Neural crest cell (in vitro differentiated cells): Measurements from ENCODE around the gene PNRC1. TPM values are rescaled to one million over a fixed set of nuclear protein-coding genes. Genes with fewer than 3 reads are reported as not detected.

Experiments
- DNase-seq: peaks from one replicate; pipeline ENCODE4 v3.0.0; 2021; ENCODE audit warnings: low read depth, mixed read lengths, low spot score
- H3K27ac Mint-ChIP-seq: one replicate; pipeline ENCODE4 v1.8.0; 2021; ENCODE audit warnings: mild to moderate bottlenecking, mixed read lengths; ENCODE audit not compliant: unreplicated experiment
- H3K27me3 Mint-ChIP-seq: 2 replicates; pipeline ENCODE4 v1.8.0; 2021; ENCODE audit warnings: low read depth, mild to moderate bottlenecking, mixed read lengths
- H3K36me3 Mint-ChIP-seq: 2 replicates; pipeline ENCODE4 v1.8.0; 2021; ENCODE audit warnings: low read depth, mild to moderate bottlenecking, mixed read lengths
- H3K4me1 Mint-ChIP-seq: 2 replicates; pipeline ENCODE4 v1.8.0; 2021; ENCODE audit warnings: mixed read lengths
- H3K4me3 Mint-ChIP-seq: one replicate; pipeline ENCODE4 v1.8.0; 2021; ENCODE audit warnings: mild to moderate bottlenecking, mixed read lengths
- H3K9me3 Mint-ChIP-seq: 2 replicates; pipeline ENCODE4 v1.8.0; 2021; ENCODE audit warnings: mixed read lengths
- total RNA-seq: library from RNA; stranded (reverse); gene quantifications from 2 replicates; pipeline ENCODE4 v1.2.1, GENCODE V29; 2021
- TF ChIP-seq, protein P1 (sequence below): fragments of 200-600 bp; sonication (generic); conservative IDR thresholded peaks from 2 replicates; pipeline ENCODE4 v1.5.0; 2021; ENCODE audit warnings: antibody characterized with exemption, mild to moderate bottlenecking

Gene PNRC1
- total RNA-seq, 1 donor from 2014 or later: 42.0 TPM

DNA sequence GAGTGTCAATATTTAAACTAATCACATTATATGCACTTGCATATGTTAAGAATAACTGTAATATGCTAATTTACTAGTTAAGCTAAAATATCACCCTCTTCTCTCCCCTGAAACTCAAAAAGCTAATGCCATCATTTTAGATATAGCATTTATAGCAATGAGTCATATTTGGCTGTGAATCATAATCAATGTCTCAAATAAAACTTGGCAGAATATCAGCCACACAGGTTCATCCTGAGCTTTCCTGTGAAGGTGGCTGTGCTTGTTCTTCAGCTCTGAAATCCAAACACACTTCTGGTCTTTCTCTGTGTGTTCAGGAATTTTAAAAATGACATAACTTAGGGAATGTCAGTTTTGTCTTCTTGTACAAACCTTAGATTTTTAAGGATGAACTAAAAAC lies 12.8 kb upstream of the PNRC1 start:
- Mint-ChIP-seq H3K4me3 (no peak overlapping the region), H3K4me1 (peaks cover 6% of the 10 kb centered on the region), H3K27me3 (no peaks in the 10 kb centered on the region), H3K36me3 (no peaks in the 10 kb centered on the region), H3K9me3 (no peaks in the 10 kb centered on the region), H3K27ac (no peak overlapping the region)
- DNase-seq: no peak
- TF ChIP-seq, protein P1, sequence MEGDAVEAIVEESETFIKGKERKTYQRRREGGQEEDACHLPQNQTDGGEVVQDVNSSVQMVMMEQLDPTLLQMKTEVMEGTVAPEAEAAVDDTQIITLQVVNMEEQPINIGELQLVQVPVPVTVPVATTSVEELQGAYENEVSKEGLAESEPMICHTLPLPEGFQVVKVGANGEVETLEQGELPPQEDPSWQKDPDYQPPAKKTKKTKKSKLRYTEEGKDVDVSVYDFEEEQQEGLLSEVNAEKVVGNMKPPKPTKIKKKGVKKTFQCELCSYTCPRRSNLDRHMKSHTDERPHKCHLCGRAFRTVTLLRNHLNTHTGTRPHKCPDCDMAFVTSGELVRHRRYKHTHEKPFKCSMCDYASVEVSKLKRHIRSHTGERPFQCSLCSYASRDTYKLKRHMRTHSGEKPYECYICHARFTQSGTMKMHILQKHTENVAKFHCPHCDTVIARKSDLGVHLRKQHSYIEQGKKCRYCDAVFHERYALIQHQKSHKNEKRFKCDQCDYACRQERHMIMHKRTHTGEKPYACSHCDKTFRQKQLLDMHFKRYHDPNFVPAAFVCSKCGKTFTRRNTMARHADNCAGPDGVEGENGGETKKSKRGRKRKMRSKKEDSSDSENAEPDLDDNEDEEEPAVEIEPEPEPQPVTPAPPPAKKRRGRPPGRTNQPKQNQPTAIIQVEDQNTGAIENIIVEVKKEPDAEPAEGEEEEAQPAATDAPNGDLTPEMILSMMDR: no peak

GRCh38 chr6:89068695-89069094 lies 11.9 kb upstream of the PNRC1 start:
- Mint-ChIP-seq H3K4me1 (peaks cover 11% of the 10 kb centered on the region), H3K36me3 (no peaks in the 10 kb centered on the region), H3K9me3 (no peaks in the 10 kb centered on the region), H3K27ac (no peak overlapping the region), H3K27me3 (no peaks in the 10 kb centered on the region), H3K4me3 (no peak overlapping the region)
- TF ChIP-seq, protein P1: no peak
- no peak for DNase-seq

- Mint-ChIP-seq H3K4me1 (peaks cover 11% of the 10 kb centered on the region), H3K27ac (no peak overlapping the region), H3K36me3 (no peaks in the 10 kb centered on the region), H3K27me3 (no peaks in the 10 kb centered on the region), H3K9me3 (no peaks in the 10 kb centered on the region), H3K4me3 (no peak overlapping the region)
- no peak for DNase-seq
- TF ChIP-seq, protein P1: no peak
Measured at GRCh38 chr6:89069536-89070163, 10.9 kb upstream of the PNRC1 start.

DNA sequence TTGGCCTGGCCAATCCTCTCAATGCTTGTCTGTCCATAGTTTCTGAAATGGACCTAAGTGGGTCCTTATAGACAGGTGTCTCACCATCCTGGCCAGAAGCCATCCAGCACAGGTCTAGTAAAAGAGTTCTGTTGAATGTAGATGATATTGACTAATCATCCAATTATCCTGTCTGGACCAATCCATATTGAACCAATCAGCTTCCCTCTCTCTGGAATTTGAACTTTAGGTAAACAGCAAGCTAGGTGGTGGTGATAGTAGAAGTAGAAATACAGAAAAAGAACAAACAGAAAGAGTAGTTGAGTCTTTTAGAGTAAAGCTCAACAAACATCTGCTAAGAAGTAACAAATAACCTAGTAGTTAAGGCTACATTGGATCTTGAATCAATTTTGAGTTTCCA lies 9.5 kb upstream of the PNRC1 start:
- Mint-ChIP-seq H3K4me1 (peaks cover 11% of the 10 kb centered on the region), H3K27ac (no peak overlapping the region), H3K4me3 (no peak overlapping the region), H3K27me3 (no peaks in the 10 kb centered on the region), H3K9me3 (no peaks in the 10 kb centered on the region), H3K36me3 (no peaks in the 10 kb centered on the region)
- no peak for DNase-seq
- TF ChIP-seq, protein P1: no peak

- TF ChIP-seq, protein P1: no peak
- no peak overlapping the region for H3K27ac Mint-ChIP-seq
- H3K9me3 Mint-ChIP-seq: no peaks in the 10 kb centered on the region
- peaks cover 11% of the 10 kb centered on the region for H3K4me1 Mint-ChIP-seq
- peak overlapping the region; percentile 66 for H3K4me3 Mint-ChIP-seq
- no peaks in the 10 kb centered on the region for H3K27me3 Mint-ChIP-seq
- no peak for DNase-seq
- no peaks in the 10 kb centered on the region for H3K36me3 Mint-ChIP-seq
Measured at GRCh38 chr6:89073014-89073620, 7.4 kb upstream of the PNRC1 start.
